Activated CD4-positive, alpha-beta T cell treated with anti-CD3 and anti-CD28 coated beads, Interleukin-2, amount 50 U/mL, for 1 hour (primary cell): ENCODE results near the gene SLC9A4.

ENCODE experiments used
- DNase-seq: peaks from one replicate; pipeline ENCODE4 v3.0.0-alpha.2; 2020

SLC9A4 gene

DNA sequence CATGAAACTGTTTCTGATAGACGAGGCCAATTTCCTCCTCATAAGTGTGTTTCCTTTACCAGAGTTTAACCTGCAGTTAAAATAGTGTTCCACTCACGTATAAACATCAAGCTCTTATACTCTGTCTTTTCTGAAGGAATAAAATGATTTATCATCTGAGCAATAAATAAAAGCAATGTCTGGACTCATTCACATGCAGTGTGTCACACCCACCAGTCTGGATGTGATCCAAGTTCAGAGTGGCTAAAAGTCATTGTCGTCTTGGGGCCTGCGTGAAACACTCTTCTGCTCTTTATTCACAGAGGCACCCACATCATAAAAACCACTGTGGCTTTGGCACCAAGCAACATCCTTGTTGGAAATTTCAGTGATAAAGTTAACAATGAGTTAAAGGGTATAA, 19.5 kb upstream of the SLC9A4 start:
- no peak for DNase-seq

- no peak for DNase-seq
Measured at GRCh38 chr2:102455061-102455670, 17.9 kb upstream of the SLC9A4 start.

DNA sequence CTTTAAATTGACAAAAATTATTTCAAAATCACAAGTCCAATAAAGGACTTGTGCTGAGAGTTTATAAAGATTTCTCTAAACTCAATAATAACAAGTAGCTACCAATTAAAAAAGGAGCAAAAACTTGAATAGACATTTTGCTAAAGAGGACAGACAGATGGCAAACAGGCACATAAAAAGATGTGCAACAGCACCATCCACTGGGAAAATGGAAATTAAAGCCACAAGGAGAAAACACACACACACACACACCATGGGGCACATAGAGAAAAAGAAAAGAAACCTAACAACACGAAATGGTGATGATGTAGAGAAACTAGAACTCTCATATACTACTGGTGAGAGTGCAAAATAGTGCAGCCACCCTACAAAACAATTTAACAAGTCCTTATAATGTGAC, 12.6 kb upstream of the SLC9A4 start:
- DNase-seq: no peak

DNA sequence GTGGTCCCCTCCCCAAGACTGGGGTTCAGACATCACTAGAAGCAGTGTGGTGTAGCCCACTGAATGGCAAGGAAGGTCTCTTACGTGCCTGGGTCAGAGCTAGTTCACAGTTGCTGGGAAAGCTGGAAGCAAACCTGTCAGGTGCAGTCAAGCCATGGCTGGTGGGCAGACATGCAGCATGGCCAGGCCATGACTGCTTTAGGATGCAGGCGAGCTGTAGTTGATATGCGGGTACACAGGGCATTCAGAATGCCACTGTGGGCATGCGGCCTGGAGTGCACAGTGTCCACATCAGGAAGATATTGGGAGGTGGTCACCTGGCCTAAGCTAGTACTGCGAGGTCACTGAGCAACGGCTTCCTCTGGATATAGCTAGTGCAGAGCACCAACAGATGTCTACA, 11.8 kb upstream of the SLC9A4 start:
- DNase-seq: no peak

DNA sequence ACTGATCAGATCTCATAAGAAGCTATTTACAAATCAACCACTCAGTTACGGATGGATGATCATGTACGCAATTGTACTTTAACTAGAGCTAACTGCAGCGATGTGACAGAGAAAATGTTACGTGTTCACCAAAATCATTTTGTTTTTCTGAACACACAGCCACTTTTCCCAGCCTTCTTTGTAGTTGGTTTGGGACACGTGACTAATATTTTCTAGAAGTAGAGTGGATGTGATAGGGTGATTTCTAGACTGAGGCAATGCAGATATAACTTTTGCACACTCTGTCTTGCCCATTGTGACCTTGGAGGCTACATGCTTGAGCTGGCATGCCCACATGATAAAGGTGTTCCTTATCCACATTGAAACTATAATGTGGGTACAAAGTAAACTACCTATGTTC, 9.9 kb upstream of the SLC9A4 start:
- no peak for DNase-seq

- no peak for DNase-seq
Measured at GRCh38 chr2:102470168-102470567, 2.9 kb upstream of the SLC9A4 start.

- DNase-seq: no peak
Measured at GRCh38 chr2:102473631-102474030, 605 bp downstream of the SLC9A4 start.

- no peak for DNase-seq
Measured at GRCh38 chr2:102474785-102475184, 1.8 kb downstream of the SLC9A4 start.

- no peak for DNase-seq
Measured at GRCh38 chr2:102478686-102479470, 5.9 kb downstream of the SLC9A4 start.

DNA sequence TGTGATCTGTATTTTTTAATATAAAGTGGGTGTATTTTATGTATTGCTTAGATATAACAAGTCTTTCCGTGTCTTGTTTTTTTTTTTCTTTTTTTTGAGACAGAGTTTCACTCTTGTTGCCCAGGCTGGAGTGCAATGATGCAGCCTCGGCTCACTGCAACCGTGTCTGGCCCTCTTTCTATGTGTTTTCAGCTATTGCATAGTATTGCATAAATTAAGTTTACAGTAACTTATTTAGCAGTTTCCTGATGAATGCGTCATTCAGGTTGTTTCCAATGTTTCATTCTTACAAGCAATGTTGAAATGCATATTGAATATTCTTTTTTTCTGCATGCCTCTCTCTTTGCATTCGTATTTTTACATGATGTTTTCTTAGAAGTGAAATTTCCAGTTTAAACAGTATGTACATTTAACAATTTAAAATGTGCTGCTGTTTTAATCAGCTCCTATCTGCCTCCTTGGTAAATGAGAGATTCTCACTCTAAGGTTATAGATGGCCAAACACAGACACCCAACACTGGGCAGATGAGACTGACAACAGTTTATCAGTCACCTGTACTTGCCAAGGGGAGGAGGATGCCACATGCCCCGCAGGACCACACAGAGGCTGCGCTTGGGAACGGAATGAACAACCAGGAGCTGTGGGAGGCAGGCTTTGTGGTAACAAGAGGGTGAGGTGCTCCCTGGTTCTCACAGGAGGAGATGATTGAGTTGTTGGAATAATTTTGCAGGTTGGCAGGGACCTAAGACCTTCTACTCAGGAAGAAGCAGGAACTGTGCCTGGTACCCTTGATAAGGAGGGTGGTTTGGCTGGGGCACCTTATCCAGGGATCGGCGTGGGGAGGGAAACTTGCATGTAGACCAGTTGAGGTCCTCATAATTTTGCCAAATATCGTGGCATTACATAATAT, 7.5 kb downstream of the SLC9A4 start:
- DNase-seq: no peak

GRCh38 chr2:102481931-102482330, 8.9 kb downstream of the SLC9A4 start:
- no peak for DNase-seq

DNA sequence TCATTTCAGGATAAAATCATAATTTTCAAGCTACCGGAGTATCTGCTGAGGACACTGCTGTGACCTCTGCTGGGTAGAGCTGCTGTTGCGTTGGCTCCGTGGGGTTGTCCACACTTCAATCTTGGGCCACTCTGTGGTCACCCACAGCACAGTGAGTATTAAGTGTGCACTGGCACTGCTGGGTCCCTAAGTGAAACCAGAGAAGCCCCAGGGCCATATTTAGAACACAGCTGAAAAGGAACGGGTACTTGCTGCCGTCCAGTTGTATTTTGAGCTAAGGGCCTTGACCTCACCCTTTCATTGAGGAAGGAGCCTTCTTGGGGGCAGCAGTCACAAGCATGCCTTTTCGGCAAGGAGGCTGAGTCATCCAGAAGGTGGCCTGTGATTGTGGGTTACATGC, 10.1 kb downstream of the SLC9A4 start:
- no peak for DNase-seq

GRCh38 chr2:102484310-102485061, 11.5 kb downstream of the SLC9A4 start:
- DNase-seq: no peak

- no peak for DNase-seq
Measured at GRCh38 chr2:102485147-102485785, 12.2 kb downstream of the SLC9A4 start.

DNA sequence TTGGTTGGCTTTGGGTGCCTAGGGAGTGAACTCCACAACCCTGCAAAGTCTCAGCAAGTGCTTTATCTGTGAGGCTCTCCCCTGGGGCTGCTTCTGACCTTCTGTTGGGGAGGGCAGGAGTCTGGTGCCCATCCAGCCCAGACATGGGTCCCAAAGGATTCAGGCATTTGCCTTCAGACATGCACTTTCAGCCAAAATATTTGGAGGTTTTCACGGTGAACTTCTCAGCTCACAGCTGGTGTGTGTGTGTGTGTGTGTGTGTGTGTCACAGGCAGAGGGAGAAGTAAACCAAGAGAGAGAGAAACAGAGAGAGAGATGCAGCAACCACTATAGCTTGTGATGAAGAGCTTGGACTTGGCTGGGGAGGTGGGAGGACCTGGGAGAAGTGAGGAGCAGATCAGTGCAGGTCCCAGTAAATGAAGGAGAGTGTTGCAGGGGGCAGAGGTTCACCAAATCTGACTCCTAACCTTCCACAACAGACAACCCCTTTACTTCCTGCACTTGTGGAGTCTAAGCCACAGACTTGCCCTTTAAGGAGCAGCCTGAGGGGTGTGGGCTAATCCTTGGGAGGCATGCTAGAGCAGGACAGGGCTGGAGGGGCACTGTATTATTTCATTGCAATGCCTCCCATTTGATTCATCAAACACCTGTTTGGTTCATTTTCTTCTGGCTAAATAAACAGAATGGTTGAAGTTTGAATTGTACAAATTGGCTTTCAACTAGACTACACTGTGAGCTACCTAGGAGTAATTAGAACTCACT, 14.1 kb downstream of the SLC9A4 start:
- DNase-seq: no peak

GRCh38 chr2:102487761-102488462, 14.9 kb downstream of the SLC9A4 start:
- no peak for DNase-seq

- DNase-seq: no peak
Measured at GRCh38 chr2:102489646-102490045, 16.6 kb downstream of the SLC9A4 start.

GRCh38 chr2:102492006-102492405, 19.0 kb downstream of the SLC9A4 start:
- no peak for DNase-seq

DNA sequence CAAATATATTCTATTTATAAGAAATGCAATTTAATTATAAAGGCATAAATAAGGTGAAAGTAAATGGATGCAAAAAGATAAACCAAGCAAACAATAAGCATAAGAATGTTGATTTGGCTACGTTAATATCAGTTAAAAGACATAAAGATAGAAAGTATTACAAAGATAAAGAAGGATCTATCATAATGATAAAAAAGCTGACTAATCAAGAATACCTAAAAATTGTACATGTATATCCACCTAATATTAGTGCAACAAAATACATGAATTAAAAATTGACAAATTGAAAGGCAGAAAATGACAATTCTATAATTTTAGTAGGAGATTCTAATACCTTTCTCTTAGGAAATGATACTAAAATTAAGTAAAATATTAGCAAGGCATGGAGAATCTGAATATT, 21.5 kb downstream of the SLC9A4 start:
- no peak for DNase-seq

DNA sequence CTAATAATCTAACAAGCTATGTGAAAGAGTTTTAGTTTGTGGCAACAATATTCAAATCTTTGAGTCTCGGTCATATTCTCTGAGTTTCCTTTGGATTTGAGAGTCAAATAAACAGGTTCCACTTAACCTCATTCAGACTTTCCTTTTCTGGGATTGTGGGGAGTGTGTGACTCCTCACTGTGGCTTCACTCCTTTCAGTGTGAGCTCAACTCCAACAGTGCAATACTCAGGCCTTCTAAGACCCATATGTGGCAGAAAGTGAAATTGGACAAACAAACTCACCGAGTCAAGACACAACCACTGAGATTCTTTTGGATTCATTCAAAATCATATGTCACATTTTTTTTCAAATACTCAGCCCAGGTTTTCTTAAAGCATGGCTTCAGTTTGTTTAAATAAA, 25.4 kb downstream of the SLC9A4 start:
- DNase-seq: no peak

DNA sequence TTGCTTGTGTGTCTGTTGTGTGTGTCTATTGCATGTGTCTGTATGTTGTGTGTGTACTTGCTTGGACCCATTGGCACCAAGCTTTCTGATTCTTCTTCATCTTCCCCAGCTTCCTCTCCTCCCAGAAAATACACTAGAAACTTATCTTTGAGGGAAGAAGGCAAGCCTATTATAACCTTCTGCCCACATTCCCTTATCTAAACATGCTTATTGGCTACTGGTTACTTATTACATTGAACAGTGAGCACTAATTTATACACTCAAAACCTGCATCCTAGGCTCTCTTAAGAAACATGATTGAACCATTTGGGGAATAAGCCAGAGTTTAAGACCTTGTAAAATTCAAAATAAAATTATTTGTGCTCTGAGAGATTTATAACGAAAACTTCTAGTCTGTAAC, 26.5 kb downstream of the SLC9A4 start:
- DNase-seq: no peak
